ENCODE measurements around the gene USH2A.

The USH2A gene

DNA sequence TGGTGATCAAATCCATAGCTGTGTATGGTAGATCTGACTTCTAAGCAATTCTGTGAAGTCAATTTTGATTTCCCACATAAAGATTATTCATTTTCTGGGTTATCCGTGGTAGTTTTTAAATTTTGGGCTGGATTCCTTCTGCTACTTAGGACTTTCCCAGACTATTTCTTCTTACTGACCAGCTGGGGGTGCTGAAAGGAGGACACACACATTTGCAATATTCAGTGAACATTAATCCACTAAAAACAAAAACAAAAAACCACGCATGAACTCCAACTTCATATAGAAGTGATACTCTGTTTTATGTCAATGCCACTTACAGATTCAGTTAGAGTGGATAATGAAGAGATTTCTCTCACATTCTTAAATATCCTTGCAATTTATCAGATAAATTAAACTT is 750.8 kb downstream of the USH2A start:
- no peak for DNase-seq

DNA sequence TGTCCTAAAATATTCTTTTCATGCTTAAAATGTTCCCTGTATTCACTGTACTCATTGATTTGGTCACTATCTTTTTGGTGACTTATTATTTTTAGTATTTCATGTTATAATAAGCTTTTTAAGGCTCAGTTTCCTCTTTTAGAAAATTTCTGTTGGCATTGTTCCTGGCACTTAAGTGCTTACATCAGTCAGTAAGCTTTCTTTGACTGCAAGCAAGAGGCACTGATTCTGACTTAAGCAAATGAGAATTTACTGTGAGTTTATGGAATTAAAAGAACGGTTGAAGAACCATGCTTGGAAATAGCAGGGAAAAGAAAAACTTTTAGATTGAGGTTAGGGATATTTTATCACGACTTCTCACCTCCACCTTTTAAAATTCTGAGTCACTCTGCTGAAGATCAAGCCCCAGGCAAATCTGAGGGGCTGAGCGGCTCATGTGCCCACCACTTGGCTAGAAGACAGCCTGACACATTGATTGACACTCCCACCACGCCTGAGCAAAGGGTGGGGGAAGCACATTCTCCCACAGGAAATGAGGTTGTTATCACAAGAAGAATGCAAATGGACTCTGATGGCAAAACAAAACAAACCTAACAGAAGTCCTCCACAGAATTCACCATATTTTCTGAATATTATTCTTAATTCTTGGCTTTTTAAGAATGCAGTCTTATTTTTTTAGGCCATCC is 753.3 kb downstream of the USH2A start:
- DNase-seq: no peak

DNA sequence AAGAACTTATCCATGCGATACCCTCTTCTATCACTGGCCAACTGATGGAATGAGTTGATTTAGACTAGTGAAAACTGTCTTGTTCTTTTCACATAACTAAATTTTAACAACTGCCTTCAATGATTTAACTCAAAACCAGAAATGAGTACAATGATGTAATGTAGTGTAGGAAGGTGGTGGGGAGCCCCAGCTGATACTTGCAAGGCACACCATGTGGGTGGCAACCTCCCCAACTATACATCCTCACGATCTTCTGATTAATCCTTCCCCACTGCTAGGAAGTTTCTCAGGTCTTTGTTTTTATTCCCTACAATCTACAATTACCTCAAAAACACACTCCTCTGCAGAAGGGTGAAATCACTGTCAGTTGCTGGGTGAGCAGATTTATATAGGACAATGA is 755.5 kb downstream of the USH2A start:
- no peak for DNase-seq

DNA sequence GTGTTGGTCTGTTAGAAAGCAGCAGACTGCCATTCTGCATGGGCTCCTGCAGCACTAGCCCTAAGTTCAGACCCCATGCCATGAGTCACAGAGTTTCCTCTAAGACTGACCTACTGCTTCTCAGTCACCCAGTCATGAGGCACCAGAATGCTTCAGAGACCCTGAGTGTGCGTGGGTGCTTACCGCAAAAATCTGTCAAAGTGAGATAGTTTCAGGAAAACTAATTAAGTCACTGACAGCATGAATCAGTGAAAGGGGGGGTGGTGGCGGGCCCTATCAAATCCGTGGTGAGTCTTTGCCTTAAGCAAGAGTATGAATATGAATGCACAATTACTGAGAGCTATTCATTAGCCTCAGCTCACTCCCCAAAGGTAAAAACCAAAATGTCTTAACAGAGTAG is 758.0 kb downstream of the USH2A start:
- no peak for DNase-seq

DNA sequence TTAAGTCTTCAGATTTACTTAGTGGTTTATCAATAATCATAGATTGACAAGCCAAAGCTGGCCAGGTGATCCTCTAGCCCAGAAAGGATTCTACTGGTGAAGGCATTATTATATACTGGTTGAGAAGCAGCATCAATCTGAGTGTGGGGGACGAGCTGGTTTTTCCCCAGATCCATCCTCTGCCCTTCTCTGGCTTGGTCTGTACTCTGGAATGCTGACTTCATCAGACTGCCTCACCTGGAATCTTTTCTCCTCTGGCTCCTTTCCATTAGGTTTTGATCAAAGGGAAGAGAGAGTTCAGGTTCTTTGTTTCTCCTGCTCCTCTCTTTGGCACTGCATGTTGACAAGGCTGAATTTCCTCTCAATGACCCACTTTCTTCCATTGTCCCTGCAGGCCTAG is 762.2 kb downstream of the USH2A start:
- DNase-seq: no peak

DNA sequence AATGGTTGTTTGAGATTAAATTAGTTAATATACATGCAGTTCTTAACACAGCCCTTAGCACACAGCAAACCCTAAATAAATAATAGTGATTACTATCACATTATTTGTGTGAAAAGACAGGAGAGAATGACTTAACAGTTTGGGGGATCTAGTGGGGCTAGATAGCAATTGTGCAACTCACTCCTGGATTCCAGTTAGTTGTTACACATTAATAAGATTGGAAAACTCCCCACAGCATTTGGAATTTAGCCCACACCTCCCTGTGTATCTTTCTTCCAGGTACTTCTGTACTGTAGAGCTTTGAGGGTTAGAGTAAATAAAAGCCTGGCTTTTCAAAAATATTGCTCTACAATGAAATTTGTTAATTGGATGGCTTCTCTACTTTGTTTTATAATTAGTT is 763.0 kb downstream of the USH2A start:
- no peak for DNase-seq

DNA sequence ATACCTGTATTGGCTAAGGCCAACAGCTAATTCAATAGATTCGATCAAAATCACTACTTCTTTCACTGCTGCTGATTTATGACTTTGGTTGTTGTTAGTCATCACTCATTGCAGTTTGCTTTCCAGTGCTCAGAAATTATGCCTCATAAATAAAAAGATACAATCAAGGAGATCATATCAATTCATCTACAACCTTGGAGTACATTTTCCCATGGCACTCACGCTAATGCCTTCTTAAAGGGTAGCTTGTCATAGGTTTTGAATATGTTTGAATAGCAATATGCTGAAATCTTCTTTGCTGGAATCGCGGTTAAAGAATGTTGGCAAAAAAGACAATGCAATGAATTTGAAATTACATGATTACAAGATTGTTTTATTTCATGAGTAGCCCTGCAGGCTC is 766.2 kb downstream of the USH2A start:
- no peak for DNase-seq

DNA sequence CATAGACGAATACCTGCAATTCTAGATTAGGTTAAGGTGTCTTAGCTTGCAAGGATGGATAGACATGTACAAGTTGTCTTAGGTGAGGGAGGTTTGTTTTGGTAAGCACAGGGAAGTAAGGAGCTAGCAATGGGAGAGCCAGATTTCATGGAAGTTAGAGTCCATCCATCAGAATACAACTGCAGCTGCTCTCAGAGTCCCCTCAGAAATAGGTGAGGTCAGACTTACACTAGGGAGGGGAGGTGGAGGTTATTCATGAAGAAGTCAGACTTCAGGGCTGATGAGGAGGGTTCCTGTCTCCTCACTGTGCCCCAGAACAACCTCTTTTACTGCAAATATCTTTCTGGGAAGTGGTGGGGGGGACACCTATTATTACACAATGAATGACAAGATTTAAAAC is 770.9 kb downstream of the USH2A start:
- DNase-seq: no peak

DNA sequence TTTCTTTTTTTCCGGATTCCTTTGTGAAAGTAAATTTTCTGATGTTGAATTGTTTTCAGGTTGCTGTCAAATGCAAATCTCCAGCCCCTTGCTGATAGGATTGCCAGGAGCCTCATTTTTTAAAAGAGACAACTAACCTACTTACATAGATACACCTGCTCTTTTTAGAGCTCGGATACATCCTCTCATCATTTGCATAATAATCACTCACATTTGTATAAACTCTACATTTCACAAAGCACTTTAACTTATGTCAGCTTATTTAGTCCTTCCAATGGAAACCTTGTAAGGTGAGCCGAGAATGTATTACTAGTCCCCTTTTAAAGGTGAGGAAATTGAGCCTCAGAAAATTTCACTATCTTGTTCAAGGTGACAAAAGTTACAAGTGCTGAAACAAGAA is 771.4 kb downstream of the USH2A start:
- no peak for DNase-seq

DNA sequence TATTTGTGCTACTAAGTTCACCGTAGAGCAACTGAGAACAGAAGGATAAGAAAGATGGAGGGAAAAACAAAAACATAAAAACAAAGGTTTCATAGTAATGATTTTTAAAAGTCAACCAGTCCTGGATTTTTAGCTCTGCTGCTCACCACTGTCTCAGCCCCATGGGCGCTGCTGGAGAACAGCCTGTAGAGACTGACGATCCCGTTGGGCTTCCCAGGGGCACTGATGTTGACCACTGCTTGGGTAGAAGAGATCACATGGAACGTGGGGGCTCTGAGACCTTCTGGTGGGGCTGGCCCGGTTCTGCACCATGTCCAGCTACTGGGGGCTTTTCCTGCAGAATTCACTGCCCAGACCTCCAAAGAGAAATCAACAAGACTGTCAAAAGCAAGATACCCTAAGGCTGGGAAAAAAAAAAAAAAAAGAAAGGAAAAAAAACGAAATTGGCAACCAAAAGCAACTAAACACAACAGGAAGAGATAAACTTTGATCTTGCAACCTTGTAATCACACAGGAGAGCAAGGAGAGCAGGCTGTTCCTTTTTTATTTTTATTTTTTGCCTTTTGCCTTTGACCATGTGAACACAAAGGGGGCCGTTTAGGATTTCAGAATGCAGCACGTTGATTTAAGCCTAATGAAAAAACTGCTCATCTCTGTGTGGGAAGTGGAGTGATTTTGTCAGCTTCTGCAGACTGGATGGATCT is 772.6 kb downstream of the USH2A start:
- no peak for DNase-seq

DNA sequence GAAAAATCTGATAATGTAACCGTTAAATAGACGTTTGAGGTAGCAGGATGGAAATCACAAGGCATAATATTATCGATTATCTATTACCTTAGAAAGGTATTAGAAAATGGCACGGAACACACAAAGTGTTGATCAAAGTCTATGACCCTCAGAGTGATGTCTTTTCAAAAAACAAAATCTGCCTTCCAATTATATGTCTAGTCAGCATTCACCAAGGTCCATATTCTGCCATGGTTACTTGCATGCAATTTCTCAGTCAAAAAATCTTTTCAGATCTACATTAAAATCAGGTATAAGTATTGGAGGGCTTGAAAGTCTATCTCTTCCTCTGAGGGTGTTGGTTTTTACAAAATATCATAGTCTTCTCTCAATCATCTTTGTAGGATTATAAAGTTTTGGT is 774.3 kb downstream of the USH2A start:
- DNase-seq: no peak

DNA sequence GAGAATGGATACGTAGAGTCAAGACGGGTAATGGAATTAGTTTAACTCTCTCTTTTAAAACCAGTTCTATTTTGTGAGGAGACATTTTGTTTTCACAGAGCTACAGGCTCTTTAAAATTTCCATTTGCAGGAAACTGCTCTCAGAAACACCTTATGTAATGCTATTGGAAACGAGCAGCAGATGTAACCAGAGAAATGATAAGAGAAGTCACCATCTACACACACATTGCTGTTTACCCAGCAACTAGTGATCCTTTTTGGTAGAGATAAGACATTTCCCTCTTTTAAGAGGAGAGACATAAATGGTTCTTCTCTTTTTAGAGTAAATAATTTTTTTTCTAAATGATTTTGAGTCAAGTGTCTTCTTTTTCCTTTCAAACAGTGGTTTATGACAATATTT is 775.5 kb downstream of the USH2A start:
- no peak for DNase-seq

DNA sequence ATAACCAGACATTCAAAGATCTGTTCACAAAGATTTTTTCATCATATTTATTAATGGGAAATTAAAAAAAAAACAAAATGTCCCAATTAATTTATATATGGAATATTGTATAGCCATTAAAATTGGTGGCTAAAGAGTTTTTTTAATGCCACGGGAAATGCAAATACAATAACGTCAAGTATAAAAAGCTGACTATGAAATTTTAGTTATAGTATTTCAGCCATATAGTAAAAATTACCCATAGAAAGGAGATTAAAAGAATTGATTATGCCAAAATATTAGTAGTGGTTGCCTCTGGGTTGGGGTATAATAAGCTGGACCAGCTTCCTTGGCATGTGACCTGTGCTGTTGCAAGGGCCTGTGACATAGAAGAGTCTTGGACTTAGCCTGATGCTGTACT is 777.4 kb downstream of the USH2A start:
- DNase-seq: no peak

DNA sequence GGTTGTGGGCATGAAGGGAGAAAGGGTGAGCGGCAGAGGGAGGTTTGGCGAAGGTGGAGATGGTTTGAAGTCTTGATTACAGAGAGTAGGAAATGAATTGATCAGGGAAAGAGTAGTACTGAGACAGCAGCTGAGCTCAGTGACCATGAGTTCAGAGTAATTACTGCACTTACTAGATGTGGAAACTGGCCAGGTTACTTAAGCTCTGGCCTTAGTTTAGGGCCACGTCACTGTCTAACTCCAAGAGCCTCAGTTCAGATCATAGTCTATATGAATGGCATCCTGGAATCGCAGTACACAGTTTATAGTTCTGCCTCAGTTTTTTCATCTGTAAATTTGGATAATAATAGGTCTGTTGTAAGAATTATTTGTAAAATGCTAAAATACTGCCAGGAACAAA is 778.1 kb downstream of the USH2A start:
- DNase-seq: no peak

DNA sequence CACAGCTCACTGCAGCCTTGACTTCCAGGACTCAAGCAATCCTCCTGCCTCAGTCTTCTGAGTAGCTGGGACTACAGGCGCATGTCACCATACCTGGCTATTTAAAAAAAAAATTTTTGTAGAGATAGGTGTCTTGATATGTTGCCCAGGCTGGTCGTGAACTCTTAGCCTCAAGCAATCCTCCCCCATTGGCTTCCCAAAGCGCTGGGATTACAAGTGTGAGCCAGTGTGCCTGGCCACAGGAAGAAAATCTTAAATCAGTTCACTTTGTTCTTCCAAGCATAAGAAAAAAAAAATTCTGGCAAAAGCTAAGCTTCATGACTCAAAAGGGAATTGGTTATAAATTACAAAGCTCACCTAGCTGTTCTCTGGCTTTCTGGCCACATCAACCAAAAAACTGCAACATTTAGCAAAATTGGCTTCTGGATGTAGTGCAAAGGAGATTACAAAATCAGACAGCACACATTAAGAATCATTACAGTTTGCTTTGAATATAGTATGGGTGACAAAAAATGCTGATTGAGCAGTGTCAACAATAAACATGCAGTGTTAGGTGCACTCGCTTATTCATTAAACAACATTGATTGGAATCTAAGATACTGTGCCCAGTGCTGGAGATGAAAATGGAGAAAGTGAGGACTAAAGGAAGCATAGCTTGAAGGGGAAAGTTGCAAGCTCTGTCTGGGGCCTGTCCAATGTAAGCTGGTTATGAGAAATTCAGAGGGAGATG is 779.5 kb downstream of the USH2A start:
- DNase-seq: no peak

DNA sequence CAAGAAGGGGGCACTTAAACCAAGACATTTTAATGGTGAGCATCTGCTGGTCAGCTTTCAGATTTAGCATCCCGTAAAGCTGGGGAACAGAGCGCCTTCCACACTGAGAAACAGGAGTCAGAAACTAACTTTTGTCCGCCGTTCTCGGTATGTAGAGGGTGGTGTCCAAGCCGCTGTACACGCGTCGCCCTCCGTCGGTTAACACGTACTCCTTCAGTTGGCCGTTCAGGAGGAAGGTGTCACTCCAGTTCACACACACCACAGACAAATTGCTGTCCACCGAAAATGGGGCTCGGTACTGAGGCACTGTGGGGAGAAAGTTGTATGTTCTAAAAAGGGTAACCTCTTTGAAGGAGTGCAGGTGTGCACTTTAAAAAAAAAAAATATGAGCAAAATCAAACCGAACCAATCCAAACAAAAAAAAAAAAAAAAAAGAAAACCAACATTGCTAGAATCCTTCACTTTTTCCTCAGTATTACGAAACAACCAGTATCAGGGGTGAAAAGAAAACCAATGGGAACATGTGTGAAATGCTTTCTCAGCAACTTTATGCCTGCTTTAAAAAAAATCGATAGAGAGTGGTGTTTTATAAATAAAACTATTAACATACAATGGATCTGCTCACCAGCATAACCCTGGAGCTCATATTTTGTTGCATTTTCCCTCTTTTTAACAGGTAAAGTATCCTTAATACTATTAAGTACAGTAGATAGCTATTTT is 782.7 kb downstream of the USH2A start:
- DNase-seq: no peak

DNA sequence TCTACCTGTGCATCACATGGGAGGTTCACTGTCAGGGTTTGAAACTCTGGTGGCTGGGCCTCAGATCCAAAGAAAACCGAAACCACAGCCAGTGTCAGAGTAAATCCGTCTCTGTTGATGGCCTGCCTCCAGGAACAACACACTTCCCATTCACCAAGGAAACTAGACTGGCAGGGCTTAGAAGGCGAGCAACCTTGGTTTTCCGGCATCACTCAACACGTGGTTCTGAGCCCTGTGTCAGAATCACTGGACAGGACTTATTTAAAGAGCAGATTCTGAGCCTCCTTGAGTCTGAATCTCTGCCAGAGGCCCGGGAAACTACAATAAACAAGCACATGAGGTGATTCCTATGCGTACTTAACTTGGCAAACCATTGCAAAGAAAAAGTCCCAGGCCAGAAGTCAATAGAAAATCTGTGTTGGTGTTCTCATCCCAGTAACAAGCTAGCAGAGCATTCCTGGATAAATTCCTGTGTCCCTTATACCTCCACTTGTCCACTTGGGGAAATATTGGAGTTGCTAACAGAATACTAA is 786.1 kb downstream of the USH2A start:
- DNase-seq: no peak

DNA sequence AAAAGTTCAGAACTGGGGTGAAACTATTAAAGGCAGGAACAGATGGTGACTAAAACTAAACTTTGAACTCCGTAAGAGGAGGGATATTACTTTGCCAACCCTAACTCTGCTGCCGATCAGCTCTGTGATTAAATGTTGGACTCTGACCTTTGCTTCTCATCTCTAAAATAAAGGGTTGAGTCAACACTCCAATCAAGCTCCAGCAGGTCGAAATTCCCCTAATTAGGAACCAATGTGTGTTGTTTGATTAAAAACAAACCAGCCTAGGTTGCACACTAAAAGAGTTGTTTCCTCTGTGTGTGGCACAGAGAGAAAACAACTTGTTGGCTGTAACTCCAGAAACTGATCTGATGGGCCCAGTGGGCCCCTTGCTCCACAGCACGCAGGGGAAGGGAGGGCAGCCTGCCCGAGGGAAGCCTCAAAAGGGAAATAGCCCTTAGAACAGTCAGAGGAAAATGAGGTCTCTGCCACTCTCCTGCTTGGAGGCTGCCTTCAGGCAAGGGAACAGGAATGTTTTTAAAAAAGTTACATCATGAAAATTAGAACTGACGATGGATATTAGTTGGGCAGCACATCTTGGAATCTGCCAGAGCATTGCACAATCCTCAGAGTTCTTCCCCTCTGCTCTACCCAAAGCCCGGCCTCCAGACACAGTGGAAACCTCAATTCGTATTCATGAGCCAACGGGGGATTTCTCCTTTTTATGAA is 786.8 kb downstream of the USH2A start:
- DNase-seq: no peak

DNA sequence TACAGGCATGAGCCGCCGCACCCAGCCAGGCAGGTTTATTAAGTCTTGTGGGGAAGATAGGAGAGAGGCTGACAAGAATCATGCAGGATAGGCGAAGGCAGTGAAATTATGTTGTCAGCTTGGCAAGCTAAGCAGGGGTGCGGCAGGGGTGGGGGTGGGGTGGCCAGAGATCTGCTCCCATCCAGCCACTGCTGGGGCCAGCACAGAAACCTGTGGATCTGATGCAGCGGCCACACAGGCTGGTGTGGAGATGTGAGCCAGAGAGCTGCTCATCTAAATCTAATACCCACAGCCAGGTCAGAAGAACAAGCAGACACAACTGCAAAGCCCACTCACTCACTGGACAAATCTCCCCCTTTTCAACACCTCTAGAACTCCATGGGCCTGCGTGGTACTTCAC is 787.4 kb downstream of the USH2A start:
- DNase-seq: no peak

DNA sequence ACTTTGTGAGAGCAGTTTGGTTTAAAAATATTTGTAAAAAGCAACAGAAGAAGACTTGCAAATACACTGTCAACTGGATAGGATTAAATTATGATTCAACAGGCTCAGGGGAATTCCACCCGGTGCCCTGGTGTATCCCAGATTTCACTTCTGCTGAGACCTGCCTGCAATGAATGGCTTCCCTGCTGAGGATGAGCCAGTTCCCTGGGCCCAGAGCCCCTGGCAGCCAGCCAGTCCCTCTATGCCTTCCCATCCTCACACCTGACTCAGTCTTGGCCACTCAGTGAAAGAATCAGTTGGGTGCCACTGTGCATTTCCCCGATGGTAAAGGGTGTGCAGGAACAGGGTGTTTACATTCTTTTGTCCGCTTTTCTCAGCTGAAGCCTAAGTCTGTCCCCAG is 791.8 kb downstream of the USH2A start:
- DNase-seq: peak; percentile 90

DNA sequence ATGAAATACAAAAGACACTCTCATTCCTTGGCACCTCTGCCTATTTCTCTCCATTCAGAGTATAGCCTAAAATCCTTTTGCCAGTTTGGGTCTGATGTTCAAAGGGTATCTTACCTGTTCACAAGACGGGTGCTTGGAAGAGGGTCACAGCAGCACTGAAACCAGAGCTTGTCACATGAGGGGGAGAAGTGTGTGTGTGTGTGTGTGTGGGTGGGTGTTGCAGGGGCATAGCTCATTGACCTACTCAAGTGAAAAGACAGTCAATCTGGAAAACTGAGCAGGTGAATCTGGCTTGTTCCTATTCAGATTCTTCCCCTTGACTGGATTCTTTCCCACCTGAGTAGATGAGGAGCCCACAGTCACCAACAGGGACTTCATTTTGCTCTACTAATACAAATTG is 792.2 kb downstream of the USH2A start:
- peak; percentile 43 for DNase-seq

DNA sequence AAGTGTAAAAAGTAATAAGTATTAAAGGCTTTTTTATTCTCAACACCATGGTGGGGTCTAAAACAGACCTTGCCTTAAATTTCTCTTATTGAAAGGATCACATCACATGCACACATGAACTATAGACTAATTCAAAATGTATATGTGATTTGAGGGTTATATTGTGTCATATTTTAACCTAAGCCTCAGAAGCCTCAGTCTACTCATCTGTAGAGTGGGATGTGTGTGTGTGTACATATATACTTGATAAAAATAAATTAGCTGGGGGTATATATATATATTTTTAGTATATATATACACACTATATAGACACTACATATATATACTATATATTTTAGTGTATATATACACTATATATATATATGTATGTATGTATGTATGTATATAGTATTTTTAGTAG is 797.3 kb downstream of the USH2A start:
- DNase-seq: no peak

DNA sequence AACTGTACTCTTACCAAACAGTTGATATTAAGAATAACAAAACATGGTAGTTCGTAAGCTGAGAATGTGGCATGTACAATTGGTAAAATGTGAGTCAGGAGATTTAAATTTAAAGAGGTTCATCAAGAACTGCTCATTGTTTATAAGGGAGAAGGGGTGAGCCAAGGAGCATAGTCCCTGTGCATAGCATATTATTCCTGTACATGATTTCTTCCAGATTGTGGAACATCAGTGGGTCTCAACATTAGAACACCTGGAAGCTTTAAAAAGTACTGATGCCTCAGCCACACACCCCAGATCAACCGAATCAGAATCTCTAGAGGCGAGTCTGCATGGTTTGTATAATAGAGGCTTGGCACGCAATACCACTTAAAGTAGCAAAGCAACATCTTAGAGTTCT is 800.1 kb downstream of the USH2A start:
- no peak for DNase-seq

All from NCI-H1092 treated with DMSO at 0.1 percent for 48 hours (cell line).